HG03135 (cell line): Measurements from ENCODE around the gene UBASH3A.

ENCODE experiments used
- ATAC-seq: cut with Tn5 transposase; IDR thresholded peaks from one replicate; pipeline ENCODE4 v1.9.1; 2021; ENCODE audit warnings: mild to moderate bottlenecking, moderate library complexity; ENCODE audit not compliant: unreplicated experiment

UBASH3A gene

DNA sequence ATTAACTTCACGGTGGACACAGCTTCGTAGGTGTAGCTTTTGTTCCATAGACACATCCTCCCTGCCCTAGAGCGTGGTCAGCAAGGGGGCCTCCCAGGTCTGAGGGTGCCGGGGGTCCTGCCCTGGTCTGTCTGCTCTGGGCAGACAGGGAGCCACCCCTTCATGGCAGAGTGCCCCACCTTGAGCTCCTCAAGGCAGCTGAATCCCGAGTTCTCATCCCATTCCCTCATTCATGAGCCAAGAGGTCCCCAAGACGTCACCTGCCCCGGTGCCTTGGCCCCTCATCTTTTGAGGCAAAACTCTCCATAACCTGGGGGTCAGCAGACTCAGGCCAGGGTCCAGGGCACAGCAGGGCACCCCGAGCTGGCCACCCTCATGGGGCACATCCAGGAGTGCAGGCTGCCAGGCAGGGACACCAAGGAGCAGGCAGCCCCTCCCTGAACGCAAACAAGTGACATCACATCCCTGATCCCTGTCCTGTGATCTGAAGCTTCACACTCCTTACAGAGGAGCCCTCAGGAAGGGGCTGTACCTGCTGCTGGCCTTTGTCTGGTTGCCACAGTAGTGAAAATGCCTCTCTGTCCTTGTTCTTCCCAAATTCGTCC, 23.3 kb downstream of the UBASH3A start:
- ATAC-seq: no peak

DNA sequence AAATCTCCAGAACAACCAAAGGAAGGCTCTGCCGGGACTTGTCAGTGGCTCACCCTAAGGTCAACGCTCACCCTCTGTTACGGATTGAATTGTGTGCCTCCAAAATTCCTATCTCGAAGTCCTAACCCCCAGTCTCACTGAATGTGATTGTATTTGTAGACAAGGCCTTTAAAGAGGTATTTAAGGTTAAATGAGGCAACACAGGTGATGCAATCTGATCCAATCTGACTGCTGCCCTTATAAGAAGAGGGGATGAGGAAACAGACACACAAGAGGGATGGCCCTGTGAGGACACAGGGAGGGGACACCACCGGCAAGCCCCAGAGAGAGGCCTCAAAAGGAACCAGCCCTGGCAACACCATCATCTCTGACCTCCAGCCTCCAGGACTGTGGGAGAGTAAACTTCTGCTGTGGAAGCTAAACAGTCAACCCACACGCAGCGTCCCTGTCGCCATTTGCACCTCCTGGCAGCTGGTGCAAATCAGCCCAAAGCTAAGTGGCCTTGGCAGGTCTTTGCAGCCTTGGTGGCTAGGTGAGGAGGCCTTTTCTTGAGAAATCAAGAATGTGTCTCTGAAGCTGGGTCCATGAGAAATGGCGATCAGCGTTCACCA, 24.2 kb downstream of the UBASH3A start:
- no peak for ATAC-seq

- no peak for ATAC-seq
Measured at GRCh38 chr21:42429021-42429420, 25.3 kb downstream of the UBASH3A start.

DNA sequence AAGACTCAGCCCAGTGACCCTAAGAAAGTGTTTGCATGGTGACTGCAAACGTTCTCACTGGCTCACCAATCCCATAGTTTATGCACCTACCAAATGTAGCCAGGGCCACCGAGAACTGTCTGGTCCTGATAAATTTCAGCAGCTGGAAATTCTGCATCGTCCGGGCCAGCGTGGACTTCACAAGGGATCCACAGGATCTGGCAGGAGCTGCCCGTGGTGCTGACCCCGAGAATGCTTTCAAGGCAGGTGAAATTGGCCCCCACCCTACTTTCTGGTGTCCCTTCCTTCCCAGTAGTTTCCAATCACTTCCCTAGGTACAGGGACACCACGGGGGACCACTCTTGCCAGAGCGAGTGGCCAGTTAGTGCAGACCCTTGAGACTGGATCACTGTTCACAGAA, 26.2 kb downstream of the UBASH3A start:
- ATAC-seq: no peak

DNA sequence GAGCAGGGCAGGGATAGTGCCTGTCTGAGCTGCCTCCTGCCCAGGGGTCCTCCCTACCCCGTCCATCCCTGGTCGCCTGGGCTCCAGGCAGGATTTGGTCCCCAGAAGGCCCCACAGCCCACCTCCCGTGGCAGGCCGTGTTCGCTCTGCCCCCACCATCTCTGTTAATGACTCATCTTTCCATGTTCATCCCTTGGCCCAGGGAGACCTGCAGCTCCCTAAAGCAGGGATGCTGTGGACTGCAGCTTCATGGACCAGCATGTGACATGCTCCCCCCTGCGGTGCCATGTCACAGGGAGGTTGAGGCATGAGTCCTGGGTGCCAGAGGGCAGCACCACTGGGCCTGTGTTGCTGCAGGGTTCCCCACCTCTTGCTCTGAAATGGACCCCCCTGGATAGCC, 26.8 kb downstream of the UBASH3A start:
- no peak for ATAC-seq

DNA sequence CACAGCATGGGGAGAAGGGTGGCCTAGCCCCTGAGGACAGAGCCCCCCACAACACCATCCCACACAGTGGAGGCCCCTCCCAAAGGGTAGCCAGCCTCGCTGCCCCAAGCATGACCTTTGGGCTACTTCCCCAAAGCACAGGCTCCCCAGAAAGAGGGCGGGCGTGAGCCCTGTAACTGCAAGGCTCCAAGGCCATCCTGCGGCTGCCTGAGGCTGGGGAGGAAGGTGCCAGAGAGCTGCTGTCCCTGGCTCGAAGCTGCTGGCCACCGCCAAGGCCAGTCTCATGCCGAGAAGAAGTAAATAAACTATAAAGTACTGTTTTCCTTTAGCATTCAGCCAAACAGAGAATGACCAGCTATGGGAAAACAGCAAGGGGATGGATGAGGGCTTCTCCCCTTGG, 27.5 kb downstream of the UBASH3A start:
- no peak for ATAC-seq

DNA sequence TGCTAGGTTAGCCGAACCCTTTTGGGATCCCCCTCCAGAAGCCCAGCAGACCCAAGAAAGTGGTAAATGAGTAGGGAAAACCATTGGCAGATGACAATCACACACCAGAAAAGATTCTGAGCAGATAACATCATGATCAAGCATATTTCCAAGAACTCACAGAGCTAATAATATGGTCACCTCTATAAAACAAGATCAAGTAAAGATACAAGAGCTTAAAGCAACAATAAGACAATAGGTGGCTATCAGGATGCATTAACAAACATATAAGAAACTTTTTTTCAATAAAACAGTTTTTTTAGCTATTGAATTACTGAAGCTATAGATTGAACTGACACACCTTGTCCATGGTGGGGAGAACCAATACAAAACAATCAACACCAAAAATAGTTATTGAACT, 29.0 kb downstream of the UBASH3A start:
- ATAC-seq: no peak

GRCh38 chr21:42433946-42434551, 30.3 kb downstream of the UBASH3A start:
- no peak for ATAC-seq

DNA sequence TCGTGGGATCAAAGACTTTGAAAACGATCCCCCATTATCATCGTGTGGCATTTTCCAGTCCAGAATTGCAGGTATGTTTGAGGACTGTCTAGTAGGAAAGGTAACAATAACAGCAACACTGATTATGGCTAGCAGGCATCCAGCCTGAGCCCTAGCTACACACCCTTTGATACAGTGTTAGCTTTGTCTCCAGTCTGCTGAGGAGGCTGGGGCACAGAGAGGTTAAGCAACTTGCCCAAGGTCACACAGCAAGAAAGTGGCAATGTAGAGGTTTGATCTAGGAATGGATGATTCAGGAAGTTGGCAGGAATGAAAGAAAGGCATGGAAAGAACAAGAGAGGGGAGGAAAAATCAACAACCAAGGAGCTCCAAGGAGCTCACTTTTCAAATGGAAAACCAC, 31.2 kb downstream of the UBASH3A start:
- ATAC-seq: no peak

DNA sequence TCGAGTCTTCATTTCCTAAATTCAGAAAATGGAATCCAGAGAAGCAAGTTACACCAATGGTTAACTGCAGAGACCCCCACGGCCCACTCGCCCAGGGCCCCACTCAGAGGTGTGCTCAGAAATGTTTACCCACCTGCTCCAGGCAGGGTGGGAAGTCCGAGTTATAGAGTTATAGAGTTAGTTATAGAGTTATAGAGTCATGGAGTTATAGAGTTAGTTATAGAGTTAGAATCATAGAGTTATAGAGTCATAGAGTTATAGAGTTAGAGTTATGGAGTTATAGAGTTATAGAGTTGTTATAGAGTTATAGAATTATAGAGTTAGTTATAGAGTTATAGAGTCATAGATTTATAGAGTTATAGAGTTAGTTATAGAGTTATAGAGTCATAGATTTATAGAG, 31.7 kb downstream of the UBASH3A start:
- ATAC-seq: no peak

GRCh38 chr21:42435833-42436232, 32.1 kb downstream of the UBASH3A start:
- no peak for ATAC-seq

DNA sequence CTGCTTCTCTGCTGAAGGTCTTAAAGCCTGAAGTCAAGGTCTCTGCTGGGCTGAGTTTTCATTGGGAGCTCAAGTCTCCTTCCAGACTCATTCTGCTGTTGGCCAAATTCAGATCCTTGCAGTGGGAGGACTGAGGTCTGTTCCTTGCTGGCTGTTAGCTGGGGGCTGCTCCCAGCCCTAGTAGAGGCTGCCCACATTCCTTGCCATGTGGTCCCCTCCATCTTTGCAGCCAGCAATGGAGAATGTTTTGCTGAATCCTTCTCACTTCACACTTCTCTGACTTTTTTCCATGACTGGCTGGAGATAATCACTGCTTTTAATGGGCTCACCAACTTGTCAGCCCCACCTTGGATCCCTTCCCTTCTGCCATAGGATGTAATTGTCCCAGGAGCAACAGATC, 33.2 kb downstream of the UBASH3A start:
- no peak for ATAC-seq

GRCh38 chr21:42437786-42438185, 34.1 kb downstream of the UBASH3A start:
- ATAC-seq: no peak

GRCh38 chr21:42438316-42439205, 34.9 kb downstream of the UBASH3A start:
- no peak for ATAC-seq

- ATAC-seq: no peak
Measured at GRCh38 chr21:42439284-42440186, 35.8 kb downstream of the UBASH3A start.

GRCh38 chr21:42440187-42440792, 36.6 kb downstream of the UBASH3A start:
- ATAC-seq: no peak

DNA sequence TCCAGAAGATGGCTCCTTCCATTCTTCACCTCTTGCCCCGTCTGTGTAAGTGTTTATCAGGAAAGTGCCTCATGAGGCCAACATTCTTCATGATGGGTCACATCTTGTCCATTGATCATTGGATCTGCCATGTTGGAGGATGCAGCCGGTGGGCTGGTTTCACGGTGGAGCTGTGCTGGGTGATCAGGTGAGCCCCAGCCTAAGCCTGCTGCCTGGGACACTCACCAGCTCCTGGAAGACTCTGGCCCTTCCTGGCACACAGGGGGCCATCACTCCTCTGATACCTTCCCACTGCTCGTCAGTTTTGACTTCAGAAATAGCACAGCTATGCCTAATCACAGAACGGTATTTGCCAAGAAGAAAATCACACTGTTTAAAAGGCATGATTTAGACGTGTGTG, 38.3 kb downstream of the UBASH3A start:
- ATAC-seq: no peak

- ATAC-seq: no peak
Measured at GRCh38 chr21:42443181-42443785, 39.6 kb downstream of the UBASH3A start.

GRCh38 chr21:42443876-42444744, 40.4 kb downstream of the UBASH3A start:
- no peak for ATAC-seq
